ENCODE measurements around the gene ARAP3.

The ARAP3 gene

DNA sequence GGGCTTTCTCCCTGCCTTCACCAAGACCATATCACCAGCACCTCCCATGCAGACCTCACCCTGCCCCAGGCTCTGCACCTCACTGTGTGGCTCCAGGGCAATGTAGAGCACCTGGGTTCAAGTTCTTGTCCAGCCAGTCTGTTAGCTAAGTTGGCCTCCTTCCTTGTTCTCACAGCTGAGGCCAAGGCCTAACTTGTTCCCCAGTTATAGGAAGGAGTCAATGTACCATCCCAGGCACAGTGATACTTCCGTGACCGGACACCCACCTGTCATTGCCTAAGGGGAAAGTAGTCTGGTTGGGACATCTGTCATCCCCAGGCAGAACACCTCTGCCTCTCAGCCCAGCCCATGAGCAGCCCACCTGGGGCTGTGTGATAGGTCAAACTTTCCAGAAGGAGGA lies 14.4 kb upstream of the ARAP3 start:
- no peak for DNase-seq

- no peak for DNase-seq
Observed at GRCh38 chr5:141695627-141696215, 13.7 kb upstream of the ARAP3 start.

DNA sequence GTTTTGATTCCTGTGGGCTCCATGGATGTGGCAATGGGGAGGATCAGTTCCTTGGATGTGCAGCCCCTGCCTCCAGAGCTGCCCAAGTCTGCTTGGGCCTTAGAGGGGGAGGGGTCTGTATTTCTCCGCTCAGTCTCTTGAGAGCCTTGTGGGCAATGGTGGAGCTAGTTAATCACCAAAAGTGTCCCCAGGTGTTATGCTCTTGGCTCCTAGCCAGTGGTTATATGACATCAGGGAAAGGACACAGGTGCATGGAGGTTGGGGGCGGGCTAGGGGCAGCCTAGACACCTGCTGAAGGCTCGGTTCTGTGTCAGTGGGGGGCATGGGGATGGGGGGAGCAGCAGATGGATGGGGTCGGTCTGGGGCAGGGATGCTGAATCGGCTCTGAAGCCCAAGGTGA lies 12.4 kb upstream of the ARAP3 start:
- no peak for DNase-seq

GRCh38 chr5:141692919-141693725 lies 11.1 kb upstream of the ARAP3 start:
- DNase-seq, result peak; percentile 86

DNA sequence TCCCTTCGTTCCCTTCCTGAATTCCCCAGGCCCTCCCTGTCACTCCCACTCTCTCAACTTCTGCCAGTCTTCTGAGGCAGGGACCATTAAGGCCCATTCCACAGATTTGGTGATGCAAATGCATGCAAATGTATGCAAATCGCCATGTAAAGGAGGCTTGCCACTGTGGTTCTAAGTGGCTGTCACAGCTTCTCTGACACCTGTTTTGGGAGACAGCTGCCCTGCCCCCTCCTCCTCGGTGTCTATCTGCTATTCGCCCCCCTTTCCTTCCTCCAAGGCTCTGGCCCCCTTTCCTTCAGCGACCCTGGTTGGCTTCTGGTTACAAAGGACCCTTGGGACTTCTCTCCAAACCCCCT lies 10.5 kb upstream of the ARAP3 start:
- DNase-seq, result no peak

- DNase-seq, result peak; percentile 90
Observed at GRCh38 chr5:141691867-141692532, 10.0 kb upstream of the ARAP3 start.

DNA sequence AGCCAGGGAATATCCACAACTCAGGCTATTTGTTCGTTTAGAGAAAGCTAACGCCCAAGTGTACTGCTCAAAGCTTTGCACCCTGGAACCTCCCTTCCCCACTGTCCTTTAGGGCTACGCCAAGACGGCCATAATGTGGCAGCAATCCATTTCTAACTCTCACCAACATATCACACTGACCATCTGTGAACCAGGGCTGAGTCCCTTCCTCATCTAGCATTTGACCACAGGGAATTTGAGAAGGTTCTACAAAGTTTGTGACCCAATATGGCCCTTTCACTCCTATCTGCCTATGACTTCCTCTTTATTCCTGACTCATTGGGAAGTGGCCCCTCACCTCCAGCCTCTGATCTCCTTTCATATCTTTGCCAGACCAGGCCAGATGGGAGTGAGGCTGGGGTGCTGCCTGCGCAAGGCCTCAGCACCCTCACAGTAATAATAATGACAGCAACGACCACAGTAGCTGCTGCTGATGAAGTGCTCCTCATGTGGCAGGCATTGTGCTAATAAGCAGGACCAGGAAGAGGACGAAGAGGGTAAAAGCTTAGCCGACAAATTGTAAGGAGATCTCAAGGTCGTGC lies 9.3 kb upstream of the ARAP3 start:
- no peak for DNase-seq

- no peak for DNase-seq
Observed at GRCh38 chr5:141686648-141687416, 4.8 kb upstream of the ARAP3 start.

GRCh38 chr5:141685591-141685990 lies 3.6 kb upstream of the ARAP3 start:
- no peak for DNase-seq

GRCh38 chr5:141683596-141684141 lies 1.6 kb upstream of the ARAP3 start:
- no peak for DNase-seq

DNA sequence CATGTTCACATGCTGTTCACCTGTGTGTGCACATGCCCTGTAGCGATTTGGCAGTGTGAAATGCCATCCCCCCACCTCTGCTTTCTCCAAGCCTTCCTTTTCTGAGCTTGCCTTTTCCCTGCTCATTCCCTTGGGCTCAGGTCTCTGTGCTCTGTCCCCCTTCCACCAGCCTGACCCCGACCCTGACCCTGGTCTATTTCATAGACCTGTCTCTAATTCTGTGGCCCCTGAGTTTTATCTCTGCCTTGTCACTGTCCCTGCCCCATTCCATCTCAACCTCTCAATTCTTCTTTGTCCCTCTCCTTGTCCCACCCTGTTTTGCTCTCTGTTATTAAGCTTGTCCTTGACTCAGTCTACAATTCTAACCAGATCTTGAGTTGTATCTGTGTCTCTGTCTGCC lies 735 bp downstream of the ARAP3 start:
- no peak for DNase-seq

DNA sequence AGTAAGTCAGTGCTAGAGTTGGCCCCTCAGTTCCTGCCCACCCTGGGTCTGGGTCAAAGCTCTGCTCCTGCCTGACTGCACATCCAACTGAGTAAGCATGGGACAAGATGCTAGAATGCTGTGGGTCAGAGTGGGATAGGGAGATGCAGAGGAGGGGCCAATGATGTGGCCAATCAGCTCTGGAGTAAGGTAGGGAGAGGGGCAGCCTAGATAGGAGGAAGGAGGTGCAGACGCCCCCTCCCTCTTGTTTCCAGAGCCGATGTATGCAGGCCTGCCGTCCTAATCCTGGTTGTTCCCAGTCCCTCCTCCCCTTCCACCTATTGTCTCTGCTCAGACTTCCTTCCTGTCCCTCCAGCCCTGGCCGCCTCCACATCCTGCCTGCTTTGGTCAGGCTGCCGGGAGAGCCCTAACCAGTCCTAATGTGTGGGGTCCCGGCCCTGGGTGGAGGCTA lies 1.3 kb downstream of the ARAP3 start:
- no peak for DNase-seq

GRCh38 chr5:141680178-141680577 lies 1.9 kb downstream of the ARAP3 start:
- no peak for DNase-seq

DNA sequence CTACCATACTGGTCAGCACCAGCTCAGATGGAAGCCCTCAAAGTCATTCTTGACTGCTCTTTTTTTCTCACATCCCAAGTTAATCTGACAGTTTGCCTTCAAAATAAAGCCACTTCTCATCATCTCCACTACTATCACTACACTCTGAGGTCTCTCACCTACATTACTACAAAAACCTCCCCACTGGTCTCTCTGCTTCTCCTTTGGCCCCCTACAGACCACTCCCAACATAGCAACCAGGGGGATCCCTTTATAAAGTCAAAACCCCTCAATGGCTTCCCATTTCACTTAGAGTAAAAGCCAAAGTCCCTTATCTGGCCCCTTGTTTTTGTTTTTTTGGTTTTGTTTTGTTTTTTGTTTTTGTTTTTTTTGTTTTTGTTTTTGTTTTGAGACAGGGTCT lies 4.6 kb downstream of the ARAP3 start:
- no peak for DNase-seq

- DNase-seq, result no peak
Observed at GRCh38 chr5:141675672-141676071, 6.4 kb downstream of the ARAP3 start.

DNA sequence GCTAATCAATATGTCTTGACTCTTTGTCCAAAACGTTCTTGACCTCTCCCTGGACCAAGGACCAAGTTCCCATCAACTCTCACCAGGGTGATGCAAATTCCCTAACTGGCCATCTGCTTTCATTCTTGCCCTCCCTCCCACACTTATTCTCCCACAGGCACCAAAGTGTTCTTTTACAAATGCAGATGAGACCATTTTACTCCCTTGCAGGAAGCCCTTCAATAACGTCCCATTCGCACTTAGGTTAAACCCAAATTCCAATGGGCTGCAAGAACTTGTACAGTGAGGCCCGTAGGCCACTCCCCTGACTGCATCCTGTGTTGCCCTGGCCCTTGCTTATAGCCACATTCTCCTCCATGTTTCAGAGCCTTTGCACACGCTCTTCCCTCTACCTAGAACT lies 7.3 kb downstream of the ARAP3 start:
- DNase-seq, result no peak

- DNase-seq, result no peak
Observed at GRCh38 chr5:141672841-141673813, 8.9 kb downstream of the ARAP3 start.

DNA sequence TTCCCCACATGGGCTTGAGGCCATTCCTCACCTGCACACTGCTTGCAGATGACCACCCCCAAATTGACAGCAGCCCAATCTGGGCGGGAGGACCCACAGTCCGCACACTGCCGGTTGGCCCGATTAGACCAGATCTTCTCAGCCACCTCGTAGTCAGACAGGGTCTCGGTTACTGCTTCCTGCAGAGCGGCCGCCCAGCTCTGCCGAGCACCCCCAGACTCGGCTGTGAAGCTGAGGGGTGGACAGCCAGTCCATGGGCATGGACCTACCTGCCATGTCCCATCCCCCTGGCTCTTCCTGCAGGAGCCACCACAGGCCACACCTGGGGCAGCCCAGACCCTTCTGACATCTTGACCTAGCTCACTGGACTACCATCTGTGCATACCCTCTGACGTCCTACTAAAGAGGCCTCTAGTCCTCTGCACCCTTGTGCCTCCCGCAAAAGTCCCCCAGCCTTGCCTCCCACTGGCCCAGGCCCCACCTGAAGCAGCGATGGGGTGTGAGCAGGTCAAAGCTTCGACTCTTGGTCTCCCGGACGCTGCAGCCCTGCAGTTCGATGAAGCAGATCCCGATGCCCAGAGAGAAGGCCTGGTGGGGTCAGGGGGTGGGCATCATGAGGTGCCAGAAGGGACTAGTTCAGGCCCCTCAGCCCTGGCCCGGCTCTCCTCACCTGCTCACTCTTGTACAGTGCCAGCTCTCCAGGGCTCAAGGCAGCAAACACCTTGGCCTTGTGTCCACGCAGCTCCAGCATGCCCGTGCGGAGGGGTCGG lies 9.8 kb downstream of the ARAP3 start:
- DNase-seq, result no peak

GRCh38 chr5:141669520-141669919 lies 12.5 kb downstream of the ARAP3 start:
- DNase-seq, result no peak

DNA sequence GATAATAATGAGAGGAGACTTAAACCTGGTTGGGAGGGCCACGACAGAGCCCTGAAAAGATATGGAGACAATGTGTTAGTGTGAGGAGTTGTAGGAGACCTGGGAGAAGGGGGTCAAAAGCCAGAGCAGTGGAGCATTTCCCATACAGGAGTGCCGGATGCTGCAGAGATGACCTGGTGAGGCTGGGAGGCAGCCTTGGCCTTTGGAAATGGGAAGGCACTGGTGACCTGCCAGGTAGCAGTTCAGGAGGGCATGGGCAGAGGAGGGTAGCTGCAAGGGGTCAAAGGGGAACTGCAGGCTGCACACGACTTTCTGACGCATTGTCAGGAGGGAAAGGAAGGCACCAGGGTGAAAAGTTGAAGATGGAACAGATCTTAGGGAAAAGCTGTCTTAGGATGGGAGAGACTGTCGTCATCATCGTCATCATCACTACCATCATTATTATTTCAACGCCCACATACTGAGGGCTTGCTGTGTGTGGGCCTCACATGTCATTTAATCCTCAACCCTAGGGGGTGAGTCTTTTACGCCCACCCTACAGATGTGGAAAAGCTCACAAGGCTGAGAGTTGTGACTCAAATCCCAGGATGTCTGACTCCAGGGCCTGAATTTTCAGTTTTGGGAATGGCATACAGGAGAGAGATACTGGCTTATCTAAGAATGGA lies 13.3 kb downstream of the ARAP3 start:
- no peak for DNase-seq
